GM19467 (cell line): ENCODE data around the gene TMEM267.
"Not testable (repeated sequence)": the region's sequence is repeated elsewhere in the genome, so short reads cannot be mapped to it uniquely, and the experiment has no call there.

Experiments used
- ATAC-seq: cut with Tn5 transposase; IDR thresholded peaks from one replicate; pipeline ENCODE4 v1.9.1; 2021; ENCODE audit warnings: mild to moderate bottlenecking, moderate library complexity; ENCODE audit not compliant: unreplicated experiment

The TMEM267 gene

GRCh38 chr5:43410414-43410813 lies 73.3 kb downstream of the TMEM267 start:
- no peak for ATAC-seq

GRCh38 chr5:43409809-43410271 lies 73.8 kb downstream of the TMEM267 start:
- no peak for ATAC-seq

- not testable (repeated sequence) for ATAC-seq
Measured at GRCh38 chr5:43402524-43403066, 81.1 kb downstream of the TMEM267 start.

GRCh38 chr5:43401827-43402226 lies 81.8 kb downstream of the TMEM267 start:
- no peak for ATAC-seq

- ATAC-seq: no peak
Measured at GRCh38 chr5:43400082-43400481, 83.6 kb downstream of the TMEM267 start.

- ATAC-seq: peak; percentile 96
Measured at GRCh38 chr5:43396762-43397304, 86.8 kb downstream of the TMEM267 start.
